SK-N-SH treated with all-trans-retinoic acid at 6 μM for 48 hours (cell line): ENCODE measurements around the gene RHOC.

Source experiments
- ATAC-seq: fragments of 200-7000 bp; cut with Tn5 transposase; 3 replicates; pipeline ENCODE4 v1.9.1; 2020; ENCODE audit warnings: mild to moderate bottlenecking, moderate library complexity
- ARNTL ChIP-seq: fragments of 450-650 bp; formaldehyde crosslinking; IDR thresholded peaks from 2 replicates; pipeline ENCODE4 v1.5.0; 2020; ENCODE audit warnings: low read depth, mild to moderate bottlenecking, moderate library complexity, borderline replicate concordance
- BACH2 ChIP-seq: fragments of 250-450 bp; sonication (Bioruptor Pico); IDR thresholded peaks from 2 replicates; pipeline ENCODE4 v1.9.0; 2021; ENCODE audit warnings: mild to moderate bottlenecking, borderline replicate concordance
- CSDC2 ChIP-seq: fragments of 250-450 bp; sonication (Bioruptor Pico); IDR thresholded peaks from 2 replicates; pipeline ENCODE4 v1.5.0; 2020; ENCODE audit warnings: mild to moderate bottlenecking, moderate library complexity
- GLIS3 ChIP-seq: fragments of 250-450 bp; sonication (Bioruptor Pico); IDR thresholded peaks from 2 replicates; pipeline ENCODE4 v1.5.0; 2020; ENCODE audit warnings: mild to moderate bottlenecking, moderate library complexity
- ISL1 ChIP-seq: fragments of 250-450 bp; sonication (Bioruptor Pico); IDR thresholded peaks from 2 replicates; pipeline ENCODE4 v2.1.2; 2022; ENCODE audit warnings: mild to moderate bottlenecking, moderate library complexity
- PPARA ChIP-seq: fragments of 250-450 bp; sonication (Bioruptor Pico); IDR thresholded peaks from 2 replicates; pipeline ENCODE4 v1.5.0; 2020; ENCODE audit warnings: mild to moderate bottlenecking, borderline replicate concordance
- RARB ChIP-seq: fragments of 250-450 bp; sonication (Bioruptor Pico); IDR thresholded peaks from 2 replicates; pipeline ENCODE4 v1.8.0; 2021; ENCODE audit warnings: mild to moderate bottlenecking, moderate library complexity
- SNAI2 ChIP-seq: fragments of 250-450 bp; sonication (Bioruptor Pico); IDR thresholded peaks from 2 replicates; pipeline ENCODE4 v1.5.0; 2020; ENCODE audit warnings: mild to moderate bottlenecking, moderate library complexity
- TCF4 ChIP-seq: fragments of 250-450 bp; sonication (Bioruptor Pico); IDR thresholded peaks from 2 replicates; pipeline ENCODE4 v1.8.0; 2021; ENCODE audit warnings: mild to moderate bottlenecking, moderate library complexity, borderline replicate concordance
- TOX ChIP-seq: fragments of 250-450 bp; sonication (Bioruptor Pico); IDR thresholded peaks from 2 replicates; pipeline ENCODE4 v1.8.0; 2021; ENCODE audit warnings: mild to moderate bottlenecking, moderate library complexity, borderline replicate concordance
- ZC3H10 ChIP-seq: fragments of 250-450 bp; sonication (Bioruptor Pico); IDR thresholded peaks from 2 replicates; pipeline ENCODE4 v1.5.1; 2021; ENCODE audit warnings: mild to moderate bottlenecking, moderate library complexity
- ZFP3 ChIP-seq: fragments of 250-450 bp; sonication (Bioruptor Pico); IDR thresholded peaks from 2 replicates; pipeline ENCODE4 v1.5.0; 2020; ENCODE audit warnings: mild to moderate bottlenecking, moderate library complexity
- ZFP30 ChIP-seq: fragments of 450-650 bp; formaldehyde crosslinking; IDR thresholded peaks from 2 replicates; pipeline ENCODE4 v1.5.0; 2022; ENCODE audit warnings: mild to moderate bottlenecking, moderate library complexity
- ZNF565 ChIP-seq: fragments of 450-650 bp; formaldehyde crosslinking; conservative IDR thresholded peaks from 2 replicates; pipeline ENCODE4 v1.5.0; 2020; ENCODE audit warnings: low read depth, mild to moderate bottlenecking, moderate library complexity
- ZNF8 ChIP-seq: fragments of 450-650 bp; formaldehyde crosslinking; IDR thresholded peaks from 2 replicates; pipeline ENCODE4 v1.5.0; 2020; ENCODE audit warnings: mild to moderate bottlenecking, moderate library complexity
- TF ChIP-seq, protein P1 (sequence below): fragments of 250-450 bp; sonication (Bioruptor Pico); IDR thresholded peaks from 2 replicates; pipeline ENCODE4 v1.8.0; 2020; ENCODE audit warnings: mild to moderate bottlenecking, moderate library complexity, borderline replicate concordance
- TF ChIP-seq, protein P2 (sequence below): fragments of 250-450 bp; sonication (Bioruptor Pico); IDR thresholded peaks from 2 replicates; pipeline ENCODE4 v1.5.1; 2021; ENCODE audit warnings: mild to moderate bottlenecking, moderate library complexity
- TF ChIP-seq, protein P3 (sequence below): fragments of 250-450 bp; sonication (Bioruptor Pico); IDR thresholded peaks from 2 replicates; pipeline ENCODE4 v1.5.0; 2020; ENCODE audit warnings: mild to moderate bottlenecking, moderate library complexity
- TF ChIP-seq, protein P4 (sequence below): fragments of 250-450 bp; sonication (Bioruptor Pico); IDR thresholded peaks from 2 replicates; pipeline ENCODE4 v1.8.0; 2021; ENCODE audit warnings: low read depth, mild to moderate bottlenecking, moderate library complexity, borderline replicate concordance
- TF ChIP-seq, protein P5 (sequence below): fragments of 250-450 bp; sonication (Bioruptor Pico); IDR thresholded peaks from 2 replicates; pipeline ENCODE4 v1.5.1; 2020; ENCODE audit warnings: low read depth, mild to moderate bottlenecking, moderate library complexity

The RHOC gene

DNA sequence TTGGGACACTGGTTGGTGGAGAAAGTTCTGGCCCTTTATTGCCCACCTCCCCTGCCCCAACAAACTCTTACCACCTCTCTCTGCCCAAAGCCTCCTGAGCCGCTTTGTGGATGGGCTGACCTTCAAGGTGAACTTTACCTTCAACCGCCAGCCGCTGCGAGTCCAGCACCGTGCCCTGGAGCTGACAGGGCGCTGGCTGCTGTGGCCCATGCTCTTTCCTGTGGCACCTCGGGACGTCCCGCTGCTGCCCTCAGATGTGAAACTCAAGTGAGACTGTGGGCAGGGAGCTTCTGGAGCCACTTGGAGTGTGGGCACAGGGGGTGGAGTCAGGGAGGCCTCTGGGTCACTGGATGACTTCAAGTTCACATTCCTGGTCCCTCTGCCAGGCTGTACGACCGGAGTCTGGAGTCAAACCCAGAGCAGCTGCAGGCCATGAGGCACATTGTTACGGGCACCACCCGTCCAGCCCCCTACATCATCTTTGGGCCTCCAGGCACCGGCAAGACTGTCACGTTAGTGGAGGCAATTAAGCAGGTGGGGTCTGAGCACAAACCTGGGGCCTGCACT lies 12.5 kb downstream of the RHOC start:
- no peak for ATAC-seq
- TF ChIP-seq, protein P1, sequence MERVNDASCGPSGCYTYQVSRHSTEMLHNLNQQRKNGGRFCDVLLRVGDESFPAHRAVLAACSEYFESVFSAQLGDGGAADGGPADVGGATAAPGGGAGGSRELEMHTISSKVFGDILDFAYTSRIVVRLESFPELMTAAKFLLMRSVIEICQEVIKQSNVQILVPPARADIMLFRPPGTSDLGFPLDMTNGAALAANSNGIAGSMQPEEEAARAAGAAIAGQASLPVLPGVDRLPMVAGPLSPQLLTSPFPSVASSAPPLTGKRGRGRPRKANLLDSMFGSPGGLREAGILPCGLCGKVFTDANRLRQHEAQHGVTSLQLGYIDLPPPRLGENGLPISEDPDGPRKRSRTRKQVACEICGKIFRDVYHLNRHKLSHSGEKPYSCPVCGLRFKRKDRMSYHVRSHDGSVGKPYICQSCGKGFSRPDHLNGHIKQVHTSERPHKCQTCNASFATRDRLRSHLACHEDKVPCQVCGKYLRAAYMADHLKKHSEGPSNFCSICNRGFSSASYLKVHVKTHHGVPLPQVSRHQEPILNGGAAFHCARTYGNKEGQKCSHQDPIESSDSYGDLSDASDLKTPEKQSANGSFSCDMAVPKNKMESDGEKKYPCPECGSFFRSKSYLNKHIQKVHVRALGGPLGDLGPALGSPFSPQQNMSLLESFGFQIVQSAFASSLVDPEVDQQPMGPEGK (CRISPR knock-in tag), result no peak
- TF ChIP-seq, protein P2, sequence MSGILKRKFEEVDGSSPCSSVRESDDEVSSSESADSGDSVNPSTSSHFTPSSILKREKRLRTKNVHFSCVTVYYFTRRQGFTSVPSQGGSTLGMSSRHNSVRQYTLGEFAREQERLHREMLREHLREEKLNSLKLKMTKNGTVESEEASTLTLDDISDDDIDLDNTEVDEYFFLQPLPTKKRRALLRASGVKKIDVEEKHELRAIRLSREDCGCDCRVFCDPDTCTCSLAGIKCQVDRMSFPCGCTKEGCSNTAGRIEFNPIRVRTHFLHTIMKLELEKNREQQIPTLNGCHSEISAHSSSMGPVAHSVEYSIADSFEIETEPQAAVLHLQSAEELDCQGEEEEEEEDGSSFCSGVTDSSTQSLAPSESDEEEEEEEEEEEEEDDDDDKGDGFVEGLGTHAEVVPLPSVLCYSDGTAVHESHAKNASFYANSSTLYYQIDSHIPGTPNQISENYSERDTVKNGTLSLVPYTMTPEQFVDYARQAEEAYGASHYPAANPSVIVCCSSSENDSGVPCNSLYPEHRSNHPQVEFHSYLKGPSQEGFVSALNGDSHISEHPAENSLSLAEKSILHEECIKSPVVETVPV (CRISPR knock-in tag), result no peak
- TF ChIP-seq ZFP30 (CRISPR knock-in tag) (no peak), ZC3H10 (no peak), ISL1 (CRISPR knock-in tag) (no peak), CSDC2 (CRISPR knock-in tag) (no peak), ZNF8 (no peak), ZNF565 (no peak), PPARA (CRISPR knock-in tag) (no peak), BACH2 (CRISPR knock-in tag) (no peak)

DNA sequence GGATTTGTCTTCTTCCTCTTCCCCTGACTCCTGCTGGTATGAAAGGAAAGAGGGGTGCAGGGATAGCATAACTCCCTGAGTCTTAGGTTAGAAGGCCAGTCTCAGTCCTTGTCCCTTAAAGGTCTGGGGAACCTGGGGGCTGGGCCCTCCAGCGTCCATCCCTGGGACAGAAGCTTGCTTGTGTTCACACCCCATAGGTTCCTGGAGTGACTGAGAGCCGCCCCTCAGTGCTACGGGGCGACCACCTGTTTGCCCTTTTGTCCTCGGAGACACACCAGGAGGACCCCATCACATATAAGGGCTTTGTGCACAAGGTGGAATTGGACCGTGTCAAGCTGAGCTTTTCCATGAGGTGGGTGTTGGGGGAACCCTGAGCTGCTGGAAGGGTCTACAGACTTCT lies 13.1 kb downstream of the RHOC start:
- no peak for TF ChIP-seq ZFP30 (CRISPR knock-in tag)
- no peak for TF ChIP-seq BACH2 (CRISPR knock-in tag)
- TF ChIP-seq TOX (CRISPR knock-in tag), result no peak
- TF ChIP-seq, protein P2 (CRISPR knock-in tag), result no peak
- TF ChIP-seq, all 23 proteins: peak for 0
- ATAC-seq, result no peak

DNA sequence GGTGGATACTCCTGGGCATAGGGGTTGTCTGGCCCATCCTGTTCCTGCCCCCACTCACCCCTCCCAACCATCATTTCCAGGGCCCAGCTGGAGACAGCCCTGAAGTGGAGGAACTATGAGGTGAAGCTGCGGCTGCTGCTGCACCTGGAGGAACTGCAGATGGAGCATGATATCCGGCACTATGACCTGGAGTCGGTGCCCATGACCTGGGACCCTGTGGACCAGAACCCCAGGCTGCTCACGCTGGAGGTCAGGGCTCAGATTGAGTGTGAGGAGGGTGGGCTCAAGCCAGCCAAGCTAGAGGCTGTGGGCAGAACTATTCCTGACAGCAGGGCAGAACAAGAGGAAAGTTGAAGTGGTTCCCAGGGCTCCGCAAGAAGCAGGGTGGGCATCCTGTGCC lies 14.2 kb downstream of the RHOC start:
- no peak for ATAC-seq
- TF ChIP-seq TCF4 (CRISPR knock-in tag), result no peak
- no peak for TF ChIP-seq PPARA (CRISPR knock-in tag)
- no peak for TF ChIP-seq ISL1 (CRISPR knock-in tag)
- no peak for TF ChIP-seq ZFP30 (CRISPR knock-in tag)
- no peak for TF ChIP-seq ZNF565
- TF ChIP-seq, protein P3, sequence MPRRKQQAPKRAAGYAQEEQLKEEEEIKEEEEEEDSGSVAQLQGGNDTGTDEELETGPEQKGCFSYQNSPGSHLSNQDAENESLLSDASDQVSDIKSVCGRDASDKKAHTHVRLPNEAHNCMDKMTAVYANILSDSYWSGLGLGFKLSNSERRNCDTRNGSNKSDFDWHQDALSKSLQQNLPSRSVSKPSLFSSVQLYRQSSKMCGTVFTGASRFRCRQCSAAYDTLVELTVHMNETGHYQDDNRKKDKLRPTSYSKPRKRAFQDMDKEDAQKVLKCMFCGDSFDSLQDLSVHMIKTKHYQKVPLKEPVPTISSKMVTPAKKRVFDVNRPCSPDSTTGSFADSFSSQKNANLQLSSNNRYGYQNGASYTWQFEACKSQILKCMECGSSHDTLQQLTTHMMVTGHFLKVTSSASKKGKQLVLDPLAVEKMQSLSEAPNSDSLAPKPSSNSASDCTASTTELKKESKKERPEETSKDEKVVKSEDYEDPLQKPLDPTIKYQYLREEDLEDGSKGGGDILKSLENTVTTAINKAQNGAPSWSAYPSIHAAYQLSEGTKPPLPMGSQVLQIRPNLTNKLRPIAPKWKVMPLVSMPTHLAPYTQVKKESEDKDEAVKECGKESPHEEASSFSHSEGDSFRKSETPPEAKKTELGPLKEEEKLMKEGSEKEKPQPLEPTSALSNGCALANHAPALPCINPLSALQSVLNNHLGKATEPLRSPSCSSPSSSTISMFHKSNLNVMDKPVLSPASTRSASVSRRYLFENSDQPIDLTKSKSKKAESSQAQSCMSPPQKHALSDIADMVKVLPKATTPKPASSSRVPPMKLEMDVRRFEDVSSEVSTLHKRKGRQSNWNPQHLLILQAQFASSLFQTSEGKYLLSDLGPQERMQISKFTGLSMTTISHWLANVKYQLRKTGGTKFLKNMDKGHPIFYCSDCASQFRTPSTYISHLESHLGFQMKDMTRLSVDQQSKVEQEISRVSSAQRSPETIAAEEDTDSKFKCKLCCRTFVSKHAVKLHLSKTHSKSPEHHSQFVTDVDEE (CRISPR knock-in tag), result no peak
- no peak for TF ChIP-seq ARNTL (CRISPR knock-in tag)
- TF ChIP-seq BACH2 (CRISPR knock-in tag), result no peak
- no peak for TF ChIP-seq CSDC2 (CRISPR knock-in tag)
- no peak for TF ChIP-seq ZFP3 (CRISPR knock-in tag)
- TF ChIP-seq ZNF8, result no peak
- TF ChIP-seq GLIS3 (CRISPR knock-in tag), result no peak
- TF ChIP-seq ZC3H10, result no peak
- TF ChIP-seq, protein P4, sequence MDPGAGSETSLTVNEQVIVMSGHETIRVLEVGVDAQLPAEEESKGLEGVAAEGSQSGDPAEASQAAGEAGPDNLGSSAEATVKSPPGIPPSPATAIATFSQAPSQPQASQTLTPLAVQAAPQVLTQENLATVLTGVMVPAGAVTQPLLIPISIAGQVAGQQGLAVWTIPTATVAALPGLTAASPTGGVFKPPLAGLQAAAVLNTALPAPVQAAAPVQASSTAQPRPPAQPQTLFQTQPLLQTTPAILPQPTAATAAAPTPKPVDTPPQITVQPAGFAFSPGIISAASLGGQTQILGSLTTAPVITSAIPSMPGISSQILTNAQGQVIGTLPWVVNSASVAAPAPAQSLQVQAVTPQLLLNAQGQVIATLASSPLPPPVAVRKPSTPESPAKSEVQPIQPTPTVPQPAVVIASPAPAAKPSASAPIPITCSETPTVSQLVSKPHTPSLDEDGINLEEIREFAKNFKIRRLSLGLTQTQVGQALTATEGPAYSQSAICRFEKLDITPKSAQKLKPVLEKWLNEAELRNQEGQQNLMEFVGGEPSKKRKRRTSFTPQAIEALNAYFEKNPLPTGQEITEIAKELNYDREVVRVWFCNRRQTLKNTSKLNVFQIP, result no peak
- TF ChIP-seq TOX (CRISPR knock-in tag), result no peak
- TF ChIP-seq, protein P5, sequence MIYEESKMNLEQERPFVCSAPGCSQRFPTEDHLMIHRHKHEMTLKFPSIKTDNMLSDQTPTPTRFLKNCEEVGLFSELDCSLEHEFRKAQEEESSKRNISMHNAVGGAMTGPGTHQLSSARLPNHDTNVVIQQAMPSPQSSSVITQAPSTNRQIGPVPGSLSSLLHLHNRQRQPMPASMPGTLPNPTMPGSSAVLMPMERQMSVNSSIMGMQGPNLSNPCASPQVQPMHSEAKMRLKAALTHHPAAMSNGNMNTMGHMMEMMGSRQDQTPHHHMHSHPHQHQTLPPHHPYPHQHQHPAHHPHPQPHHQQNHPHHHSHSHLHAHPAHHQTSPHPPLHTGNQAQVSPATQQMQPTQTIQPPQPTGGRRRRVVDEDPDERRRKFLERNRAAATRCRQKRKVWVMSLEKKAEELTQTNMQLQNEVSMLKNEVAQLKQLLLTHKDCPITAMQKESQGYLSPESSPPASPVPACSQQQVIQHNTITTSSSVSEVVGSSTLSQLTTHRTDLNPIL (CRISPR knock-in tag), result no peak
- no peak for TF ChIP-seq RARB (CRISPR knock-in tag)
- no peak for TF ChIP-seq SNAI2 (CRISPR knock-in tag)
- TF ChIP-seq, protein P1 (CRISPR knock-in tag), result no peak
- TF ChIP-seq, protein P2 (CRISPR knock-in tag), result no peak
